ENCODE results near the gene VEPH1.

GRCh38 chr3:157374933-157375332 is 128.3 kb downstream of the VEPH1 start:
- TF ChIP-seq POLR2A (IDR thresholded peaks at IDR 0.05), result no peak
- TF ChIP-seq CTCF (IDR thresholded peaks at IDR 0.05 in 4 of 5, conservative IDR thresholded peaks at IDR 0.05 in 1 of 5), result no peak

All from gastrocnemius medialis (tissue), 4 donors.